ENCODE data around the gene FBXO30.

Gene FBXO30

GRCh38 chr6:145818796-145819195, 4.2 kb upstream of the FBXO30 start:
- DNase-seq, result no peak

DNA sequence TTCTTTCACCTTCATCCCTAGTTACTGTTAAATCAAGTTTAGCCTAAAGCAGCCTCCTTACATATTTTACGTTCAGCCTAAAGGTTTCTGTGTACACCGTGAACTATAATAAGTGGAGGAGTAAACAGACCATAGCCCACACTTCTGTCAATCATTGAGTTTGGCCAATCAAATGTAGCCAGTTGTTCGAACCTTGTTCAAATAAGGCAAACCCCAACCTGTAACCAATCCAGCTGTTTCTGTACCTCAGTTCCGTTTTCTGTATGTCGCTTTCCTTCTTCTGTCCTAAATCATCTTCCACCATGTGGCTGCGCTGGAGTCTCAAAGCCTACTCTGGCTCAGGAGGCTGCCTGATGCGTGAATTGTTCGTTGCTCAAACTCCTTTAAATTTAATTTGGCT, 1.8 kb upstream of the FBXO30 start:
- DNase-seq, result no peak

GRCh38 chr6:145815309-145816274, 997 bp upstream of the FBXO30 start:
- DNase-seq, result no peak

DNA sequence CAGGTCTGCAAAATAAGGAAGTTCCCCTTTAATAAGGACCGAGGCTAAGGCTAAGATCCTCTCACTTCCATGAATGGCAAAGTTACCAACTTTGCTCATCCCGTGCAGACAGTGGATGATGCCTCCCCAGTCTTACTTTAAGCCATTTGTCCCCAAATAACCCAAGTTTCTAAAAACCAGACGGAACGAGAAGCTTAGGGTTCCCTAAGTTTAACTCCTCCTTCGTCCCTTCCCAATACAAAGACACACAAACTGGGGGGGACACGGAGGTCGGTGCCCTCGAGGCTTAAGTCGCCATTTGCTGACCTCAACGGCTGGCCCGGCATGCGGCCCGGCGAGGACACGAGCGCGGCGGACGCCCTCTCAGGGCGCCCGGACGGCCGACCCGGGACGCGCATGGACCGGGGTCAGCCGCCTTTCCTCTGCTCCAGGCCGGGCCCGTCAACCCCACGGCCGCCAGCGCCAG, 527 bp downstream of the FBXO30 start:
- DNase-seq, result peak; percentile 73

DNA sequence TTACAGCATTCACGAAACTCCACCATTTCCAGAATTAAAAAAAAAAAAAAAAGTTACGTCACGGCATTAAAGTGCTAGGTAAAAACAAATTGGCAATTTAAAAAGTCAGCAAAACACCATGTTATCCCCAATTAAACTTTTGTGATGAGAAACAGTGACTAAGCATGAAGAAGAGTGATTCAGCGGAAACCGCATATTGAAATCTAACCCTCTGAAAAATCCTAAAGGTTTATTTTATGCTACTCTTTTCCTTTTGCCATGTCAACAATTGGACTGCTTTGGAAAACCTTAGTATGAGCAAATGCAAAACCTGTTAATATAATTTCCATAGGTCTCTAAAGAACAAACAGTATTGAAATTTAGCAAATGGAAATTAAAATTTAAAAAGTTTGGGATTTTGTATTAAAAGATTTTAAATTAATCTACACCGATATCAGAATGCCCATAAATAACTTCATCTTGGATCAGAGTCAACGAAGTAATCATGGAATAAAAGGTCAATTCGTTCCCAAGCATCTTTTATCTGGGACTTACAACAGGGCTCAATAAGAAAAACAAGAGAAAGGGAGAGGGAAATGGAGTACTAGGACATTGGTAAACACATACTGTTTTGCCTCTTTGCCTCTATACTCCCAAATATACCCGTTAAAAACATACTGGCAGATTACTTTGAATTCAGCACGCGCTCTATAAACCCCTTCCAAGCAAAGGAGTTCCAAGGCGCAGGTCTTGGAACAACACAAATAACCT, 1.1 kb downstream of the FBXO30 start:
- no peak for DNase-seq

DNA sequence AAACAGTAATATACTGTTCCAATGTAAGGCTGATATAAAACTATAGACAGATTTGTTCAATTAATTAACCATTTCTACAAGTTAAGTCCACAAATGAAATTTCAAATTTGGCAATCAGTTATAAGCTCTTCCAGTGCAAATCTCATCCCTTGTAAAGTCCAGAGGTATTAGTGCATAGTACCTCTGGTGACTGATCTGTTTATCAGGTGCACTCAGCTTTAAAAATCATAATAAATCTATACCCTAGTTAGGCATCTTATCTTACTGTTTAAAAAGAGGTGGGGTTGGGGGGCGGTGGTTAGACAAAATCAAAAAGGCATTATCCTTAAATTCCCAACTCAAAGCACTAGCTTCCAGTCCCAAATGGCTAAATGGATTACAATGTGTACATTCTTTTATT, 2.9 kb downstream of the FBXO30 start:
- no peak for DNase-seq

DNA sequence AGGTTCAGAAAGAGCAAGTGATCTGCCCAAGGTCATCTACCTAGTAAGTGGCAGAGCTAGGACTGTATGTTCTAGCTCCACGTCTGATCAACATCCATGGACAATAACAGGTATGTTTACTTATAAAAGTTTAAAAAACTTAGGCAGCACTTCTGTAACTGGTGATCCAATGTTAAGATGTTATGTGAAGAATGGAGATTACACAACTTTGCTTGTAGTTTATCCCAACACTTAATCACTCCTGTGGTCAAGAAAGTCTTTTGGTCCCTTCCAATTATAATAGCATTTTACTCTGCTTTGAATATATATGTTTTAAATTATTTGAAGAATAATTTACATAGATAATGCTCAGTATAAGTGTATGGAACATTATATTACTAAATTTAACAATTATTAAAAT, 4.8 kb downstream of the FBXO30 start:
- no peak for DNase-seq

DNA sequence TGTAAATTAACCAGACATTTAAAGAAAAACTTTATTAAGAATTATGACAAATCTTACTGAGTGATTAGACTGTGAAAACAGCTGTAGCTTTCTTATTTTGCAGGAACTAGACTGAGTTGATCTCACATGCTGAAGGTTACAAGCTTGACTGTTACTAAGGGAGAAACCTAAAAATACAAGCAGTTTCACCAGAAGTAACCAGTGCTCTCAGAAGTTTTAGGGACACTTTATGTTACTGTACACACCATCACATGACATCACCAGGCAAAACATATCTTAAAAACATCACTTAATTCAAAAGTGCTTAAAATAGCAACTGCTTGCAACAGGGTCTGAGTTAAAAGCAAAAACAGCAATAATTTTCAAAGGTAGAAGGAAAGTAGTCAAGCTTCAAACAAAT, 5.4 kb downstream of the FBXO30 start:
- no peak for DNase-seq

DNA sequence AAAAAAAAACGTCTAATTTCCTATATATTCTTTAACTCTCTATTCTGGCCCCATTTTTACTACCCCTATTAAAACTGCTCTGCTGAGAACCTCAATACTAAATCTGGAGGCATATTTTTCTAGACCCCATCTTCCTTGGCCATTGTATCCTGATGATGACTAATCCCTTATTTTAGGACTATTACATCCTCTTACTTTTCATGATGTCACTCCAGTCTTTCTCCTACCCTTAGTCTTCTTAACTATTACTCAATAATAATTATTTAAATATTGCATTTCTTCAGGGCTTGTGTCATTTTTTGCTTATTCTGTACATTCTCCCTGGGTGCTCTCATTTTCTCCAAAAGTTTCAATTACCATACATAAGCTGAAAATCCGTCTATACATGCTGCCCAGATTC, 6.4 kb downstream of the FBXO30 start:
- no peak for DNase-seq

DNA sequence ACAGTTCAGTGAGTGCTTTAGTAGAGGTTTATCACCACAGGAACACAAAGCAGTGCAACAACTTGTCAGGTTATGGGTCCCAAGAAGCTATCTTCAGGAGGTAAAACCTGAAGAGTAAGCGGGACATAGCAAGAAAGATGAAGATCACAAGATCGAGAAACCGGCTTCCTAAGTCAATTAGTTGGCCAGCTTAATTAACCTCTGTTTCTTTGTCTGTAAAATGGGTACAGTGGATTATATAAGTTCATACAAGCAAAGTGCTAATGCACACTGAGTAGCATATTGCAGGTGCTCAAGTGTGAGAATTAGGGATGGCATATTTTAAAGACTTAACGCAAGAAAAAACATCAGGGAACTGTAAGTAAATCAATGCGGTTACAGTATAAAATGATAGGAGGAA, 12.5 kb downstream of the FBXO30 start:
- DNase-seq, result no peak

GRCh38 chr6:145801021-145801420, 13.6 kb downstream of the FBXO30 start:
- no peak for DNase-seq

DNA sequence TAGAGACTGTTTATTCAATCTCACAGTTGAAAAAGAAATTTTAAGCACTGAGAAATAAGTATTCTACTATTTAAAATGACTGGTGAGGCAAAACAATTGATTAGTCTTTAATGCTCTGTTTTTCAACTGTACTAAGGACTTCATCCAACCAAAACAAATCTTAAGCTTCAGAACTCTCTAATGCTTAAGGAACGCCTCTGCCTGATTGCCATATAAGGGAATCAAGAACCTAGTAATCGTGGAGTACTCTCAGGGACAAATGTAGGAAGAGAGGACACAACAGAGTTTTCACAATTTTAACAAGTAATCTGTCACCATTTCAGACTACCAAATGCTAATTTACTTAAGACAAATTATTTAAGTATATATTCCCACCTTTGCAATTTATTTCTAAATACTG, 16.1 kb downstream of the FBXO30 start:
- no peak for DNase-seq

DNA sequence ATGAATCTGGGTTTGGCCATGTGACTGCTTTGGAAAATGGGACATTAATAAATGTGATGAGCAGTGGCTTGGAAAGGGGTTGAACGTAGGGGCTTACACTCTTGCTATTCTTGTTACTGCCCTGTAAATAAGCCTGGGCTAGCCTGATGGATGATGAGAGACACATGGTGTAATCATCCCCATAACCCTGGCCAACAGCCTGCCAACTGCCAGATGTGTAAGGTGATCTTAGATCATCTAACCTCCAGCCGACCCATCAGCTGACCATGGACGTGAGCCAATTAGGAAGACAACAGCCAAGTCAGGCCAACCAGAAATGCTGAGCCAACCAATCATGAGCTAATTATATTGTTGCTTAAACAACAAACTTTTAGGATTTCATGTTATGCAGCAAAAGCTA, 25.2 kb downstream of the FBXO30 start:
- no peak for DNase-seq

- no peak for DNase-seq
Measured at GRCh38 chr6:145787688-145788087, 26.9 kb downstream of the FBXO30 start.

DNA sequence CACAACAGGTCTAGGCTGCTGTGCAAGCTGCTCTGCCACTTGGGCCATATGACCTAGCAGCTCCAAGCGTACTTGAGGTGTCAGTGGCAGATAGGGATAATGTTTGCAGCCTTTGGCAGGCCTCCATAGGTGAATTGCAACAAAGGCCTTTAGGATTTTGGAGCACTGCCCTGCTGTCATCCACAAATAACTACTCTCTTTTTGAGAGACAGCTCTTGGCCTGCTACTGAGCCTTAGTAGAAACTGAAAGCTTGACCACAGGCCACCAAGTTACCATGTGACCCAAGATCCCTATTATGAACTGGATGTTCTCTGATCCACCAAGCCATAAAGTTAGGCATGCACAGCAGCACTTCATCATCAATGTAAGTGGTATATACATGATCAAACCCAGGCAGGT, 29.9 kb downstream of the FBXO30 start:
- DNase-seq, result no peak

DNA sequence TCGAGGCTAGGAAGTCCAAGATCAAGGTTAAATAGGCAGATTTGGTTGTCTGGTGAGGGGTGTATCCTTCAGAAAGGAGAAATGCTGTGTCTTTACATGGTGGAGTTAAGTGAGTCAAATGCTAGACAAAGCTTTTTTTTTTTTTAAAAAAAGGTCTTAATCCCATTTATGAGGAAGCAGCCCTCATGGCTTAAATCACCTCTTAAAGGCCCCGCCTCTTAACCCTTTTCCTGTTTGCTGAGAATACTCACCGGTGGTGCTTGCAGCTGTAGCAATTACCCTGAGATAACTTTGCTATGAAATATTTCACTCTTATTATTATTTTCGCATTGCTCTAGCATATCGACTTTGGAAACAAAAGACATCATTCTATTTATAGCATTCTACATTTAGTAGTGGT, 30.8 kb downstream of the FBXO30 start:
- DNase-seq, result no peak

DNA sequence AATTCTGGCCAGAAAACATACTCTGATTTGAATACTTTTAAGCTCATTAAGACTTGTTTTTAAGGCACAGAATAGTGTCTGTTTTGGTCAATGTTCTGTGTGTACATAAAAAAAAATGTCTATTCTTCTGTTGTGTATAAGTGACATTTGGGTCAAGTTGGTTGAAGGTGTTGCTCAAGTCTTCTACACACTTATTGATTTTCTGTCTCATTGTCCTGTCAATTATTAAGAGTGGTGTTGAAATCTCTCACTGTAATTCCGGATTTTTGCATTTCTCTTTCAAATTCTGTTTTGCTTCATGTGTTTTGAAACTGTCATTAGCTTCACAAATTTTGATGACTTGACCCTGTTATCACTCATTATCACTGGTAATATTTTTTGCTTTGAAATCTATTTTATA, 41.7 kb downstream of the FBXO30 start:
- no peak for DNase-seq

- no peak for DNase-seq
Measured at GRCh38 chr6:145765449-145765848, 49.1 kb downstream of the FBXO30 start.

DNA sequence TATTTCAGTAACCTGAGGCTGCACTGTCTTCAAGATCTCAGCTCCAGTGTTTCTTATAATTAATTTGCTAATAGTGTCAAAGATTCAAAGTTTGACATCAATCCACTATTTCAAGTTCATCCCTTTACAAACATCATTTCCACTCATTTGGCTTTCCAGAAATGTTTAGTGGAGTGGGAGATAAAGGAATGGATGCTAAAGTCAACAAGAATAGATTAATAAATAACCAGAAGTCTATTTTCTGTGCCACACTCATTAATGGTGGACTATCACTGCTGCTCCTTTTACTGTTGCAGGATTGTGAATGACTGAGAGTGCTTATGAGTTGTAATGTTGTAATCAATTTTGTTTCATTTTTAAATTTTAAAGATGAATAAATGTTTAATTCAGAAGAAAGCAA, 50.9 kb downstream of the FBXO30 start:
- no peak for DNase-seq

GRCh38 chr6:145761584-145761983, 53.0 kb downstream of the FBXO30 start:
- DNase-seq, result no peak

- no peak for DNase-seq
Measured at GRCh38 chr6:145758113-145758512, 56.5 kb downstream of the FBXO30 start.

- DNase-seq, result no peak
Measured at GRCh38 chr6:145756170-145756662, 58.4 kb downstream of the FBXO30 start.

DNA sequence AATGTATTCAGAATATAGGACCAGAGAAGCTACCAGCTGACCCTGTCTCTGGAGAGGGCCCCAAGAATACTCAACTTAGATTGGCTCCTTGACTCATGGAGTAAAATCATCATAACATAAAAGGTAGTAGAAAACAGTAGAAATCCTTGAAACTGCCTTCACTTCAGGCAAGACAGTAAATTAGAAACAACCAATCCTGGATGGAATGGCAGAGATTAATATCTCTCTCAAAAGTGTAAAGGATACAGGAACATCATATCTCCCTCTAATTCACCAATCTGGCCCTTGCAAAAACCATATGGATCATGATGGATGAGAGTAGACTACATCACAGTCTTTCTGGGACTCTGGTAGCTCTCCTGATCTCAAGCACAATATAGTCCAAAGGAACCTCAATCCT, 58.9 kb downstream of the FBXO30 start:
- DNase-seq, result no peak

DNA sequence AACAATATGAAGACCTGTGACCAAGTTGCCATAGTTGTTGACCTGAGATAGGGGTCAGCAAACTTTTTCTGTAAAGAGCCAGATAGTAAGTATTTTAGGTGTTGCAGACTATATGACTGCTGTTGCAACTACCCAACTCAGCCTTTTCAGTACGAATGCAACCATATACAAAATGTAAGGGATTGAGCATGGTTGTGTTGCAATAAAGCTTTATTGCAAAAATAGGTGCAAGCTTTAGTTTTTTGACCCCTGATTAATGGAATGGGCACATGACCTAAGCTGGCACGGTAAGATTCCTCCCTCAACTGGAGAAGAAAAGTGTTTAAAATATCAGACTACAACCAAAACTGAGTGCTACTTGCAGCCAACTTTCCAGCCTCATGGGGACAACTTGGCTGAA, 62.0 kb downstream of the FBXO30 start:
- DNase-seq, result no peak
